Upper lobe of right lung (tissue), 1 donor: ENCODE data around the gene SDCCAG8. TPM values are rescaled to one million over a fixed set of nuclear protein-coding genes. Genes with fewer than 3 reads are reported as not detected.

ENCODE experiments used
- ATAC-seq: fragments of 200-7000 bp; cut with Tn5 transposase; one replicate; pipeline ENCODE4 v1.9.1; 2020; ENCODE audit warnings: mild to moderate bottlenecking, moderate library complexity
- DNase-seq: peaks from one replicate; pipeline ENCODE4 v3.0.0-alpha.2; 2020
- H3K27ac ChIP-seq: fragments of 200-600 bp; one replicate; pipeline ENCODE4 v1.8.0; 2022
- H3K27me3 ChIP-seq: fragments of 200-600 bp; one replicate; pipeline ENCODE4 v1.8.0; 2022; ENCODE audit warnings: mild to moderate bottlenecking
- H3K36me3 ChIP-seq: fragments of 200-600 bp; one replicate; pipeline ENCODE4 v1.8.0; 2022
- H3K4me1 ChIP-seq: fragments of 200-600 bp; one replicate; pipeline ENCODE4 v1.8.0; 2022
- H3K4me3 ChIP-seq: fragments of 200-600 bp; one replicate; pipeline ENCODE4 v1.8.0; 2022; ENCODE audit warnings: mild to moderate bottlenecking
- H3K9me3 ChIP-seq: fragments of 200-600 bp; one replicate; pipeline ENCODE4 v1.8.0; 2022
- intact Hi-C: fragments of 100-400 bp; cut with DNase I; formaldehyde crosslinking; loops from one replicate; pipeline ENCODE4 v1.11.0; 2022
- total RNA-seq: library from RNA; stranded (reverse); fragmentation: NEBNext Ultra II Directional; extraction: Animal tissue kit (Norgen Biotek cat#: 25700); gene quantifications from one replicate; pipeline ENCODE4 v1.2.1, GENCODE V29; 2021
- TF ChIP-seq, protein P1 (sequence below): fragments of 200-600 bp; IDR thresholded peaks from one replicate; pipeline ENCODE4 v1.8.0; 2022; ENCODE audit warnings: antibody characterized with exemption
- donor health status: DM: no; HTN: yes; CAD: no; lungs with severe emphysema.

The SDCCAG8 gene
- total RNA-seq, 1 donor from 2014 or later: 71.9 TPM

DNA sequence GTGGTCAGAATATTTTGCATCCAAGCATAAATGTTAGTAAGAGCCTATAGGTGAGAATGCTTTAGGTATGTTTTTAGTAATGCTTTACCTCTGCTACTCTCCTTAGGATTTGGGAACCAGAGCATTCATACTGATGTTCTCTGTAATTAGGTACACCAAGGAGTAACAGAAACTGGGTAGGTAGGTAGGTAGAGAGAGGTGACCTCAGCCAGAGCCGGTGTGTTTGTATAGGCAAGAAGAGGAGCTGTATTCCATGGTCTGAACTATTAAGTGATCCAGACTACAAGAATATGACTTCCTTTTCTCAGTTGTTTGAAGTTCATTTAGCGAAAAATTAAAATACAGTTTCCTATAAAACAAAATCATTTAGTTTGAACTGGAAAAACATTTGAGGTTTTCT, 108.5 kb downstream of the SDCCAG8 start:
- ATAC-seq (no peak), DNase-seq (no peak)
- peaks cover 8% of the 10 kb centered on the region for H3K36me3 ChIP-seq
- H3K4me3 ChIP-seq: no peak overlapping the region
- no peaks in the 10 kb centered on the region for H3K4me1 ChIP-seq
- TF ChIP-seq, protein P1, sequence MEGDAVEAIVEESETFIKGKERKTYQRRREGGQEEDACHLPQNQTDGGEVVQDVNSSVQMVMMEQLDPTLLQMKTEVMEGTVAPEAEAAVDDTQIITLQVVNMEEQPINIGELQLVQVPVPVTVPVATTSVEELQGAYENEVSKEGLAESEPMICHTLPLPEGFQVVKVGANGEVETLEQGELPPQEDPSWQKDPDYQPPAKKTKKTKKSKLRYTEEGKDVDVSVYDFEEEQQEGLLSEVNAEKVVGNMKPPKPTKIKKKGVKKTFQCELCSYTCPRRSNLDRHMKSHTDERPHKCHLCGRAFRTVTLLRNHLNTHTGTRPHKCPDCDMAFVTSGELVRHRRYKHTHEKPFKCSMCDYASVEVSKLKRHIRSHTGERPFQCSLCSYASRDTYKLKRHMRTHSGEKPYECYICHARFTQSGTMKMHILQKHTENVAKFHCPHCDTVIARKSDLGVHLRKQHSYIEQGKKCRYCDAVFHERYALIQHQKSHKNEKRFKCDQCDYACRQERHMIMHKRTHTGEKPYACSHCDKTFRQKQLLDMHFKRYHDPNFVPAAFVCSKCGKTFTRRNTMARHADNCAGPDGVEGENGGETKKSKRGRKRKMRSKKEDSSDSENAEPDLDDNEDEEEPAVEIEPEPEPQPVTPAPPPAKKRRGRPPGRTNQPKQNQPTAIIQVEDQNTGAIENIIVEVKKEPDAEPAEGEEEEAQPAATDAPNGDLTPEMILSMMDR: no peak
- H3K9me3 ChIP-seq: no peaks in the 10 kb centered on the region
- no peaks in the 10 kb centered on the region for H3K27me3 ChIP-seq
- intact Hi-C loops: no loop called here
- H3K27ac ChIP-seq: no peak overlapping the region

DNA sequence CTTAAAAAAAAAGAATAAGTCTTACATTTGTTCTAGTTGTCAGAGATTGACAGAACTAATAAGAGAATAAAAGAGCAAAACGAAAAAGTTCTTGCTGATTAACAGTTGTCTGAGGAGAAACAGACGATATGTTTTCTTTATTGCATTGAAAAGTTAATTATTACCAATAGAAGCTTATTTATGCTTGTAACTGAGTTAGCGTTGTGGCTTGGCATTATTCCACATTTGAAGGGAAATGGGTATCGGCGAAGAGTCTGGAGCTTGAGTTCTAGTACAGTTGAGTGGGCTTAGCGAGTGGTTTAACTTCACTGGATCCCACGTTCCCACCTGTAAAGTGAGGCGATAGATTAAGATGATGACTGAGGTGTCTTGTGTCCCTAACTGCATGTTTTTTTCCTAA, 109.0 kb downstream of the SDCCAG8 start:
- DNase-seq (no peak), ATAC-seq (no peak)
- no peak overlapping the region for H3K27ac ChIP-seq

DNA sequence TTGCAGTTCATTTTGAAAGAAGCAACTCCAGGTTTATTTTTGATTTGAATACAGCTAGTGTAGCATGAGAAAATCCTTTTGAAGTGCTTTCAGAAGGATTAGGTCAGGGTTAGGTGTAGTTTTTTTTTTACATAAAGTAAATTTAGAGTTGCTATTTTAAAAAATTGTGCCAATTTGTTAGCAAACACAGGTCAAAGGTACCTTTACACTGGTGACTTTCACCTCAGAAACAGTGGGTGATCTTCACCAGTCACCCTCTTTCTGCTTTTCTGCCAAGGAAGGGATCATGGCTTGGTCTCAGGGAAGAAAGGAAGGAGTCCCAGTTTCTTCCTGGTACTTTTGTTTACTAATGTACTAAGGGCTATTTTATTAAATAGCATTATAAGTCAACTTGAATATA, 111.5 kb downstream of the SDCCAG8 start:
- intact Hi-C loops: no loop called here

More for the DNA sequence above, 109.0 kb downstream of the SDCCAG8 start:
- no peaks in the 10 kb centered on the region for H3K4me1 ChIP-seq
- H3K36me3 ChIP-seq: peaks cover 8% of the 10 kb centered on the region
- no peaks in the 10 kb centered on the region for H3K27me3 ChIP-seq
- intact Hi-C loops: no loop called here
- no peak overlapping the region for H3K4me3 ChIP-seq
- TF ChIP-seq, protein P1: no peak
- H3K9me3 ChIP-seq: no peaks in the 10 kb centered on the region

DNA sequence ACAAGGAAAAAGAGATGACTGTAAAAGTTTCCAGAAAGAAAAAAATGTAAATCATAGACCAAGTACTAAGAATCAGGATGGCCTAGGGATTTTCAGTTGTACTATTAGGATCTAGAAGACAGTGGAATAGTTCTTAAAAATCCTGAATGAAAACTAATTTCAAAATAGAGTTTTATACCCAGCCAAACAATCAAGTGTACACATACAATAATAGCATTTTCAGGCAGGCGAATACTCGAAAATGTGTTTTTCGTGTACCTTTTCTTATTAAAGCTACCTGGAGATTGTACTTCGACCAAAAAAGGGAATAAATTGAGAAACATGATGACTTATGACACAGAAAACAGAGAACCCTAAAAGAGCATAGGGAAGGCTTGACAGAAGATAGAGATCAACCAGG, 118.6 kb downstream of the SDCCAG8 start:
- Histone ChIP-seq H3K27ac (no peak overlapping the region), H3K4me1 (no peaks in the 10 kb centered on the region), H3K9me3 (peaks cover 6% of the 10 kb centered on the region), H3K27me3 (no peaks in the 10 kb centered on the region), H3K36me3 (peaks cover 12% of the 10 kb centered on the region), H3K4me3 (no peak overlapping the region)
- TF ChIP-seq, protein P1: no peak
- DNase-seq (no peak), ATAC-seq (no peak)
- intact Hi-C loops: no loop called here

More for the DNA sequence above, 111.5 kb downstream of the SDCCAG8 start:
- no peak for ATAC-seq
- H3K36me3 ChIP-seq: peaks cover 2% of the 10 kb centered on the region
- TF ChIP-seq, protein P1: no peak
- no peaks in the 10 kb centered on the region for H3K9me3 ChIP-seq
- H3K27me3 ChIP-seq: no peaks in the 10 kb centered on the region
- no peak overlapping the region for H3K4me3 ChIP-seq
- H3K4me1 ChIP-seq: no peaks in the 10 kb centered on the region
- no peak overlapping the region for H3K27ac ChIP-seq
- no peak for DNase-seq

DNA sequence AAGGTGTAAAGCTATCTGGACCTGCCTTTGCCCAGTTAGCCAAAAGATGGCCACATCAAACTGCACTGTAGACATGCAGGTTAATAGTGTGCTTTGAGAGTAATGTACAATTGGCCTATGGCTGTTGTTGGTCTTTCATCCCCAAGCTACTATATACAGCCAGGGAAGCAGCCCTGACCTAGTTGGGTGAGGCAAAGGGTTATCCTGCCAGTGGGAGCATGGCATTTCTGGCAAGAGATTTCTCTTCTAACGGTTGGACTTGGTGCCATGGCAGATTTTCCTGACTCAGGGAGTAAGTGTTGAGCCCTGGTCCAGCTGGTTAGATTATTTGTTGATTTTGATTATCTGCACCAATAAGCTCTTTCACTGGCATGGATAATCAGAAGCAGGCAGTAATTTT, 119.8 kb downstream of the SDCCAG8 start:
- intact Hi-C loops: no loop called here
- H3K36me3 ChIP-seq: peaks cover 22% of the 10 kb centered on the region
- no peaks in the 10 kb centered on the region for H3K4me1 ChIP-seq
- no peak overlapping the region for H3K27ac ChIP-seq
- TF ChIP-seq, protein P1: no peak
- H3K4me3 ChIP-seq: no peak overlapping the region
- DNase-seq: no peak
- H3K9me3 ChIP-seq: peaks cover 6% of the 10 kb centered on the region
- ATAC-seq: no peak
- no peaks in the 10 kb centered on the region for H3K27me3 ChIP-seq

DNA sequence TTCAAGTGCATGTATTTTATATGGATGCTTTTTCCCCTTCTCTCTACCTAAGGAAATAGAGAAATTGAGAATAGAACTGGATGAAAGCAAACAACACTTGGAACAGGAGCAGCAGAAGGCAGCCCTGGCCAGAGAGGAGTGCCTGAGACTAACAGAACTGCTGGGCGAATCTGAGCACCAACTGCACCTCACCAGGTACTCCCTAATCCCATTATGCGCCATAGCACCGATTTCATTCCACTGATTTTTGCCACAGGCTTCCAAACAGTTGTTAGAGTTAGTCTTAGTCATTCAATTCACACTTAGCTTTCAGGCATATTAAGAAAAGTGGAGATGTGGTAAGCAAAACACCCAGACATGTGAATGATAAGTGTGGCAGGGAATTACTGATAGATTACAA, 122.8 kb downstream of the SDCCAG8 start:
- Histone ChIP-seq H3K4me3 (no peak overlapping the region), H3K36me3 (peaks cover 27% of the 10 kb centered on the region), H3K27me3 (no peaks in the 10 kb centered on the region), H3K4me1 (no peaks in the 10 kb centered on the region), H3K27ac (no peak overlapping the region), H3K9me3 (peaks cover 6% of the 10 kb centered on the region)
- ATAC-seq (no peak), DNase-seq (no peak)
- intact Hi-C loops: no loop called here
- TF ChIP-seq, protein P1: no peak
